SU-DHL-6 (cell line): ENCODE results near the gene LPGAT1.
"Not testable (repeated sequence)": the region's sequence is repeated elsewhere in the genome, so short reads cannot be mapped to it uniquely, and the experiment has no call there.

Experiments
- H2AFZ ChIP-seq: fragments of 200-600 bp; sonication (generic); 2 replicates; pipeline ENCODE4 v1.6.1; 2014; ENCODE audit warnings: low read depth, mild to moderate bottlenecking, moderate library complexity, mixed read lengths, antibody characterized with exemption, low read length; ENCODE audit not compliant: severe bottlenecking
- H3F3A ChIP-seq: fragments of 200-600 bp; shearing (Covaris generic); 2 replicates; pipeline ENCODE4 v1.6.0; 2016; ENCODE audit warnings: antibody characterized with exemption, mild to moderate bottlenecking; ENCODE audit not compliant: insufficient read depth
- H3K27ac ChIP-seq: fragments of 200-600 bp; sonication (generic); 2 replicates; pipeline ENCODE4 v1.5.1; 2016; ENCODE audit warnings: low read depth, mild to moderate bottlenecking, low read length, moderate library complexity, mixed read lengths
- H3K27me3 ChIP-seq: fragments of 200-600 bp; sonication (generic), shearing (Covaris generic); 2 replicates; pipeline ENCODE4 v1.6.0; 2014; ENCODE audit warnings: mild to moderate bottlenecking, low read length
- H3K36me3 ChIP-seq: fragments of 200-600 bp; sonication (generic); 2 replicates; pipeline ENCODE4 v1.6.1; 2014; ENCODE audit warnings: mild to moderate bottlenecking, low read length, mixed read lengths
- H3K4me2 ChIP-seq: fragments of 300-600, 200-600 bp; shearing (Covaris generic), sonication (generic); 2 replicates; pipeline ENCODE4 v1.6.0; 2014; ENCODE audit warnings: low read length, low read depth, mild to moderate bottlenecking; ENCODE audit not compliant: poor library complexity, severe bottlenecking
- H3K4me3 ChIP-seq: fragments of 200-600 bp; sonication (generic); 2 replicates; pipeline ENCODE4 v1.5.1; 2014; ENCODE audit warnings: antibody characterized with exemption, low read length, mild to moderate bottlenecking, mixed read lengths; ENCODE audit not compliant: insufficient read depth, poor library complexity, severe bottlenecking
- H3K79me2 ChIP-seq: fragments of 200-600 bp; sonication (generic); 2 replicates; pipeline ENCODE4 v1.6.1; 2014; ENCODE audit warnings: mild to moderate bottlenecking, low read length, moderate library complexity; ENCODE audit not compliant: insufficient read depth
- H3K9ac ChIP-seq: fragments of 200-600 bp; sonication (generic); 2 replicates; pipeline ENCODE4 v1.7.0; 2014; ENCODE audit warnings: mild to moderate bottlenecking, low read length
- H3K9me2 ChIP-seq: fragments of 200-600 bp; sonication (generic); replicated peaks from 2 replicates; pipeline ENCODE4 v1.6.1; 2014; ENCODE audit warnings: low read length; ENCODE audit not compliant: insufficient read depth
- H3K9me3 ChIP-seq: fragments of 200-600 bp; sonication (generic); 2 replicates; pipeline ENCODE4 v1.6.1; 2014; ENCODE audit warnings: low read length, mixed read lengths; ENCODE audit not compliant: insufficient read depth
- H4K20me1 ChIP-seq: fragments of 200-600 bp; sonication (generic); 2 replicates; pipeline ENCODE4 v1.6.1; 2014; ENCODE audit warnings: low read depth, mild to moderate bottlenecking, antibody characterized with exemption, low read length, moderate library complexity, mixed read lengths
- CTCF ChIP-seq: fragments of 200-600 bp; sonication (generic); IDR thresholded peaks from one replicate; pipeline ENCODE4 v1.5.1; 2017; ENCODE audit warnings: antibody characterized with exemption, mild to moderate bottlenecking, low read length, moderate library complexity; ENCODE audit not compliant: insufficient read depth, poor library complexity, severe bottlenecking
- EZH2phosphoT487 ChIP-seq: fragments of 200-600 bp; sonication (generic), shearing (Covaris generic); conservative IDR thresholded peaks from 2 replicates; pipeline ENCODE4 v1.6.1; 2018; ENCODE audit warnings: mild to moderate bottlenecking, antibody characterized with exemption, low read length, moderate library complexity, mixed read lengths

Gene LPGAT1

GRCh38 chr1:211723273-211723672 is 107.3 kb downstream of the LPGAT1 start:
- no peaks in the 10 kb centered on the region for H4K20me1 ChIP-seq
- no peaks in the 10 kb centered on the region for H3K79me2 ChIP-seq
- H3K27me3 ChIP-seq = no peaks in the 10 kb centered on the region
- H3K9me3 ChIP-seq = peaks cover 6% of the 10 kb centered on the region; the same call in 1 of the 2 replicates
- no peak overlapping the region for H3K27ac ChIP-seq
- TF ChIP-seq CTCF = no peak
- no peak for TF ChIP-seq EZH2phosphoT487
- no peaks in the 10 kb centered on the region for H3K9me2 ChIP-seq
- no peaks in the 10 kb centered on the region for H3K36me3 ChIP-seq
- H3K9ac ChIP-seq = no peak overlapping the region
- H3F3A ChIP-seq = no peaks in the 10 kb centered on the region
- H3K4me3 ChIP-seq = no peak overlapping the region
- H3K4me2 ChIP-seq = no peak overlapping the region
- no peak overlapping the region for H2AFZ ChIP-seq

GRCh38 chr1:211722277-211723175 is 108.0 kb downstream of the LPGAT1 start:
- H3K4me2 ChIP-seq = no peak overlapping the region
- no peak overlapping the region for H3K4me3 ChIP-seq
- H3K27ac ChIP-seq = no peak overlapping the region

GRCh38 chr1:211716555-211716954 is 114.0 kb downstream of the LPGAT1 start:
- not testable (repeated sequence) for H3K4me2 ChIP-seq, H3K4me3 ChIP-seq

More at GRCh38 chr1:211722277-211723175, 108.0 kb downstream of the LPGAT1 start:
- H3K27me3 ChIP-seq = no peaks in the 10 kb centered on the region
- peaks cover 6% of the 10 kb centered on the region; the same call in 1 of the 2 replicates for H3K9me3 ChIP-seq
- H3K9me2 ChIP-seq = no peaks in the 10 kb centered on the region
- H2AFZ ChIP-seq = no peak overlapping the region
- no peaks in the 10 kb centered on the region for H3K36me3 ChIP-seq
- no peaks in the 10 kb centered on the region for H4K20me1 ChIP-seq
- no peak overlapping the region for H3K9ac ChIP-seq
- no peaks in the 10 kb centered on the region for H3F3A ChIP-seq
- TF ChIP-seq EZH2phosphoT487 (no peak), CTCF (no peak)
- no peaks in the 10 kb centered on the region for H3K79me2 ChIP-seq

GRCh38 chr1:211715971-211716370 is 114.6 kb downstream of the LPGAT1 start:
- no peak overlapping the region for H3K4me2 ChIP-seq

More at GRCh38 chr1:211716555-211716954, 114.0 kb downstream of the LPGAT1 start:
- not testable (repeated sequence) for H2AFZ ChIP-seq, H4K20me1 ChIP-seq, H3K27ac ChIP-seq, H3K79me2 ChIP-seq, H3F3A ChIP-seq, H3K9me3 ChIP-seq, H3K9me2 ChIP-seq, H3K27me3 ChIP-seq, H3K9ac ChIP-seq, H3K36me3 ChIP-seq

More at GRCh38 chr1:211715971-211716370, 114.6 kb downstream of the LPGAT1 start:
- Histone ChIP-seq H3K9me3 (peaks cover 6% of the 10 kb centered on the region; the same call in 1 of the 2 replicates), H2AFZ (no peak overlapping the region), H3K4me3 (no peak overlapping the region), H3K27ac (no peak overlapping the region), H3K36me3 (no peaks in the 10 kb centered on the region), H3K9ac (no peak overlapping the region), H3F3A (no peaks in the 10 kb centered on the region), H3K79me2 (no peaks in the 10 kb centered on the region), H4K20me1 (no peaks in the 10 kb centered on the region), H3K9me2 (no peaks in the 10 kb centered on the region), H3K27me3 (no peaks in the 10 kb centered on the region)
- no peak for TF ChIP-seq EZH2phosphoT487
- TF ChIP-seq CTCF = no peak
